CD14-positive monocyte (primary cell): Measurements from ENCODE around the gene KIZ. TPM values are rescaled to one million over a fixed set of nuclear protein-coding genes. Genes with fewer than 3 reads are reported as not detected.

Experiments used
- DNase-seq, 3 donors: peaks; one replicate each; pipeline ENCODE4 v3.0.0-alpha.2; 2011 to 2022
- H2AFZ ChIP-seq: 2 replicates; pipeline ENCODE4 v1.6.0; 2012; ENCODE audit warnings: mild to moderate bottlenecking, low read depth, low read length, inconsistent platforms; ENCODE audit not compliant: insufficient read depth, poor library complexity, severe bottlenecking
- H3K27ac ChIP-seq, 2 donors: 1 replicate in 1 of 2; 2 replicates in 1 of 2; pipeline ENCODE4 v1.5.1; 2012 to 2013; ENCODE audit warnings: low read length in 2 of 2, control low read depth in 1 of 2, inconsistent platforms in 1 of 2, low read depth in 1 of 2, mild to moderate bottlenecking in 1 of 2
- H3K27me3 ChIP-seq, 2 donors: one replicate each; pipeline versions ENCODE4 v1.6.0 to v1.6.1; 2011 to 2013; ENCODE audit warnings: low read length in 2 of 2; ENCODE audit not compliant: control insufficient read depth in 2 of 2, insufficient read depth in 2 of 2
- H3K36me3 ChIP-seq, 2 donors: replicated peaks in 1 of 2; 1 replicate in 1 of 2; 2 replicates in 1 of 2; pipeline versions ENCODE4 v1.5.1 to v1.6.1; 2012 to 2013; ENCODE audit warnings: low read length in 2 of 2, control low read depth in 1 of 2, inconsistent platforms in 1 of 2, mild to moderate bottlenecking in 1 of 2; ENCODE audit not compliant: insufficient read depth in 2 of 2, control insufficient read depth in 1 of 2
- H3K4me1 ChIP-seq, 2 donors: 1 replicate in 1 of 2; 2 replicates in 1 of 2; pipeline versions ENCODE4 v1.5.1 to v1.6.1; 2012 to 2013; ENCODE audit warnings: low read length in 2 of 2, control low read depth in 1 of 2, inconsistent platforms in 1 of 2, mild to moderate bottlenecking in 1 of 2, moderate library complexity in 1 of 2; ENCODE audit not compliant: insufficient read depth in 2 of 2, control insufficient read depth in 1 of 2
- H3K4me2 ChIP-seq: replicated peaks from 2 replicates; pipeline ENCODE3; 2012; ENCODE audit warnings: low read length, moderate library complexity, mild to moderate bottlenecking; ENCODE audit not compliant: poor library complexity, severe bottlenecking; ENCODE audit errors: extremely low read depth
- H3K4me3 ChIP-seq, 3 experiments: fragments of 200-600 bp in 1 of 3; sonication (generic) in 1 of 3; replicated peaks in 1 of 3; 1 replicate in 2 of 3; 2 replicates in 1 of 3; pipeline ENCODE4 v1.5.1; 2011 to 2013; ENCODE audit warnings: low read length in 3 of 3, mild to moderate bottlenecking in 3 of 3, control low read depth in 2 of 3, low read depth in 2 of 3, inconsistent platforms in 1 of 3, moderate library complexity in 1 of 3
- H3K79me2 ChIP-seq: 2 replicates; pipeline ENCODE4 v1.6.0; 2012; ENCODE audit warnings: mild to moderate bottlenecking, control low read depth, inconsistent platforms, low read length, moderate library complexity; ENCODE audit not compliant: insufficient read depth
- H3K9ac ChIP-seq: 2 replicates; pipeline ENCODE4 v1.6.0; 2017; ENCODE audit warnings: low read length, mild to moderate bottlenecking; ENCODE audit not compliant: insufficient read depth, poor library complexity, severe bottlenecking
- H3K9me3 ChIP-seq, 2 donors: replicated peaks in 1 of 2; 1 replicate in 1 of 2; 2 replicates in 1 of 2; pipeline versions ENCODE4 v1.5.1 to v1.6.1; 2012 to 2013; ENCODE audit warnings: low read length in 2 of 2, control low read depth in 1 of 2; ENCODE audit not compliant: control insufficient read depth in 1 of 2, insufficient read depth in 1 of 2
- H4K20me1 ChIP-seq: 2 replicates; pipeline ENCODE4 v1.6.0; 2012; ENCODE audit warnings: mild to moderate bottlenecking, low read length, control low read depth, moderate library complexity; ENCODE audit not compliant: insufficient read depth
- H3K27ac Mint-ChIP-seq, 7 donors: one replicate each; pipeline ENCODE4 v1.8.0; 2020; ENCODE audit warnings: mild to moderate bottlenecking in 7 of 7, mixed read lengths in 7 of 7, moderate library complexity in 6 of 7, inconsistent platforms in 2 of 7
- H3K27me3 Mint-ChIP-seq, 3 donors: one replicate each; pipeline ENCODE4 v1.8.0; 2021 to 2022; ENCODE audit warnings: low read depth in 3 of 3, mild to moderate bottlenecking in 3 of 3, mixed read lengths in 3 of 3, moderate library complexity in 3 of 3, inconsistent platforms in 1 of 3
- H3K36me3 Mint-ChIP-seq, 2 donors: one replicate each; pipeline ENCODE4 v1.8.0; 2020; ENCODE audit warnings: mixed read lengths in 2 of 2, inconsistent platforms in 1 of 2, mild to moderate bottlenecking in 1 of 2
- H3K4me1 Mint-ChIP-seq: one replicate; pipeline ENCODE4 v1.8.0; 2020; ENCODE audit warnings: mild to moderate bottlenecking, mixed read lengths
- H3K4me3 Mint-ChIP-seq, 2 donors: one replicate each; pipeline ENCODE4 v1.8.0; 2020; ENCODE audit warnings: mild to moderate bottlenecking in 2 of 2, mixed read lengths in 2 of 2, moderate library complexity in 1 of 2
- H3K9me3 Mint-ChIP-seq, 7 donors: one replicate each; pipeline ENCODE4 v1.8.0; 2020 to 2022; ENCODE audit warnings: mixed read lengths in 7 of 7, mild to moderate bottlenecking in 6 of 7, moderate library complexity in 6 of 7, inconsistent platforms in 2 of 7
- CTCF ChIP-seq: fragments of 200-600 bp; IDR thresholded peaks from one replicate; pipeline ENCODE4 v1.8.0; 2022; ENCODE audit warnings: antibody characterized with exemption, mild to moderate bottlenecking
- whole genome bisulfite sequencing: methylation state at CpG from one replicate; pipeline ENCODE4 v1.1.5; 2013; ENCODE audit warnings: missing lambda C conversion rate; ENCODE audit not compliant: insufficient coverage; 5-methylcytosine and 5-hydroxymethylcytosine counted together
- intact Hi-C, 2 donors: fragments of 100-400 bp; cut with micrococcal nuclease; formaldehyde crosslinking; loops; one replicate each; pipeline versions ENCODE4 v1.15.0 to v1.15.1; 2023
- polyA plus RNA-seq, 3 donors: library from polyadenylated mRNA; depleted of rRNA in 1 of 3; unstranded in 2 of 3; stranded (reverse) in 1 of 3; fragments of 300-500 nt in 2 of 3; fragments of >200 nt in 1 of 3; fragmentation: Illumina TruSeq in 2 of 3; gene quantifications; 1 replicate in 2 of 3; 2 replicates in 1 of 3; pipeline ENCODE4 v1.2.3, GENCODE V29; 2012 to 2021

The KIZ gene
- polyA plus RNA-seq, 3 donors: 7.2 to 13.2 (median 10.2) TPM

GRCh38 chr20:21151791-21152190 lies 25.9 kb downstream of the KIZ start:
- WGBS: 100% methylated on average over 5 of the region's 5 CpGs
- peaks cover 0 to 2% of the 10 kb centered on the region in 2 donors for H3K36me3 ChIP-seq
- intact Hi-C loops: no loop called here
- peaks cover 2 to 14% of the 10 kb centered on the region in 2 donors for H3K36me3 Mint-ChIP-seq
- no peaks in the 10 kb centered on the region for H3K79me2 ChIP-seq
- H3K9ac ChIP-seq: no peak overlapping the region
- no peaks in the 10 kb centered on the region for H3K9me3 ChIP-seq
- H3K4me1 Mint-ChIP-seq: peaks cover 6% of the 10 kb centered on the region
- no peak for DNase-seq
- no peak for TF ChIP-seq CTCF
- H3K27ac Mint-ChIP-seq: no peak overlapping the region
- H3K4me3 ChIP-seq: no peak overlapping the region
- peaks cover 0 to 2% of the 10 kb centered on the region in 2 donors for H3K4me1 ChIP-seq
- no peak overlapping the region for H2AFZ ChIP-seq
- no peak overlapping the region for H3K4me2 ChIP-seq
- H3K27ac ChIP-seq: no peak overlapping the region
- H3K27me3 ChIP-seq: no peaks in the 10 kb centered on the region
- H3K4me3 Mint-ChIP-seq: no peak overlapping the region
- no peaks in the 10 kb centered on the region for H4K20me1 ChIP-seq
- no peaks in the 10 kb centered on the region for H3K27me3 Mint-ChIP-seq
- no peaks in the 10 kb centered on the region for H3K9me3 Mint-ChIP-seq

GRCh38 chr20:21154692-21155091 lies 28.8 kb downstream of the KIZ start:
- intact Hi-C loops: no loop called here
- no peak overlapping the region for H3K9ac ChIP-seq
- H3K79me2 ChIP-seq: no peaks in the 10 kb centered on the region
- H3K27ac ChIP-seq: no peak overlapping the region
- H3K36me3 ChIP-seq: no peaks in the 10 kb centered on the region
- Mint-ChIP-seq H3K4me1 (no peaks in the 10 kb centered on the region), H3K9me3 (no peaks in the 10 kb centered on the region), H3K27ac (no peak overlapping the region), H3K4me3 (no peak overlapping the region), H3K27me3 (no peaks in the 10 kb centered on the region), H3K36me3 (peaks cover 2% of the 10 kb centered on the region in 2 donors)
- H3K4me3 ChIP-seq: no peak overlapping the region
- H4K20me1 ChIP-seq: no peaks in the 10 kb centered on the region
- H3K4me1 ChIP-seq: no peaks in the 10 kb centered on the region
- 100% methylated on average over 1 of the region's 2 CpGs for WGBS
- no peak overlapping the region for H3K4me2 ChIP-seq
- TF ChIP-seq CTCF: no peak
- H3K9me3 ChIP-seq: no peaks in the 10 kb centered on the region
- H2AFZ ChIP-seq: no peak overlapping the region
- no peaks in the 10 kb centered on the region for H3K27me3 ChIP-seq
- DNase-seq: no peak
